ENCODE data around the gene SLC27A2. TPM values are rescaled to one million over a fixed set of nuclear protein-coding genes. Genes with fewer than 3 reads are reported as not detected.

The SLC27A2 gene
- total RNA-seq, 1 experiment from 2014 or later, result 0.77 TPM

DNA sequence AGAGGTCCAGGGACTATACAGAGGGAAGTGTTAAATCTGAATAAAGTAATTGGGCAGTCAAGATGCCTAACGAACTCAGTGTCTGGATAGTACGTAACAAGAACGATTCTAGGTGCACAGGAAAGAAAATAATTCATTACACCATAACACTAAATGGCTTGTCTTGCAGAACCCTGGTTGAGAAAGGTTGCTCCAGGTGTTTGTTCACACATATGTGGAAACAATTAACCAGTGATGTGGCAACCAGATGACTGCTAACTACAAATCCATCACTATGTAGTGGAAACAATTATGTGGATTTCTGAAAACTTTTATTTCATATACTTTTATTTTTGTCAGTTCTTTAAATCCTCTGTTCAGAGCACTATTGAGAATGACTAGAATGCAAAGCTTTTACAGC, 93.9 kb downstream of the SLC27A2 start:
- H3K9me3 ChIP-seq (ENCODE audit: low read depth, low read length, poor library complexity, severe bottlenecking), result no peaks in the 10 kb centered on the region
- H3K27me3 ChIP-seq (replicated peaks; ENCODE audit: insufficient read depth, low read depth, low read length, poor library complexity), result no peaks in the 10 kb centered on the region
- no peaks in the 10 kb centered on the region for H3K4me1 ChIP-seq (ENCODE audit: insufficient read depth, low read length, poor library complexity, severe bottlenecking)
- no peak for DNase-seq (ENCODE audit: low spot score)
- H3K36me3 ChIP-seq (ENCODE audit: insufficient read depth, low read length, poor library complexity, severe bottlenecking), result no peaks in the 10 kb centered on the region
- intact Hi-C loops (cut with micrococcal nuclease; ENCODE audit: unreplicated experiment), result no loop called here
- ChIA-PET CTCF (no interaction called here), POLR2A (ENCODE audit: low non-redundant PET) (no interaction called here)
- TF ChIP-seq EZH2 (IDR thresholded peaks at IDR 0.05; ENCODE audit: borderline replicate concordance, low read depth, low read length, poor library complexity, severe bottlenecking), result no peak
- TF ChIP-seq, protein P1, sequence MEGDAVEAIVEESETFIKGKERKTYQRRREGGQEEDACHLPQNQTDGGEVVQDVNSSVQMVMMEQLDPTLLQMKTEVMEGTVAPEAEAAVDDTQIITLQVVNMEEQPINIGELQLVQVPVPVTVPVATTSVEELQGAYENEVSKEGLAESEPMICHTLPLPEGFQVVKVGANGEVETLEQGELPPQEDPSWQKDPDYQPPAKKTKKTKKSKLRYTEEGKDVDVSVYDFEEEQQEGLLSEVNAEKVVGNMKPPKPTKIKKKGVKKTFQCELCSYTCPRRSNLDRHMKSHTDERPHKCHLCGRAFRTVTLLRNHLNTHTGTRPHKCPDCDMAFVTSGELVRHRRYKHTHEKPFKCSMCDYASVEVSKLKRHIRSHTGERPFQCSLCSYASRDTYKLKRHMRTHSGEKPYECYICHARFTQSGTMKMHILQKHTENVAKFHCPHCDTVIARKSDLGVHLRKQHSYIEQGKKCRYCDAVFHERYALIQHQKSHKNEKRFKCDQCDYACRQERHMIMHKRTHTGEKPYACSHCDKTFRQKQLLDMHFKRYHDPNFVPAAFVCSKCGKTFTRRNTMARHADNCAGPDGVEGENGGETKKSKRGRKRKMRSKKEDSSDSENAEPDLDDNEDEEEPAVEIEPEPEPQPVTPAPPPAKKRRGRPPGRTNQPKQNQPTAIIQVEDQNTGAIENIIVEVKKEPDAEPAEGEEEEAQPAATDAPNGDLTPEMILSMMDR (conservative IDR thresholded peaks at IDR 0.05; ENCODE audit: low read depth, low read length), result no peak
- H3K27ac ChIP-seq (ENCODE audit: low read depth, low read length, poor library complexity, severe bottlenecking), result no peak overlapping the region
- H3K4me3 ChIP-seq (ENCODE audit: low read depth, low read length, poor library complexity, severe bottlenecking), result no peak overlapping the region
- BruUV-seq (replicated peaks), result no TSS peak

DNA sequence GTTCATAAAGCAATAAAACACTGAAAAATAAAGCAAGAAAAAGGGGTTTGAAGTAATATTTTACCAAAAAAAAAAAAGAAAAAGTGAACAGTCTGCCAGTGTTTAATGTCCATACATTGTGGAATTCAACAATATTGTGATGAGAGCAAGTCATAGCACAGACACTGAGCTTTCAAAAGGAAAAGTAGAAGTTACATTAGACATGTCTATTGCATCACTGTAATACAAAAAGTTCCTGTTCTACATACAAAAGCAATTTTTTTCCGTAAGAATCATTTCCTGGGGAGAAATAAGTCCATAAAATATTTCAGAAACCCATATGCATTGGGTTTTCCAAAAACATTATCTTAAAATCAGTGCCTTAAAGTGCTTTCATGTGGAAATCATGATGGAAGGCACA, 95.4 kb downstream of the SLC27A2 start:
- BruUV-seq (replicated peaks), result no TSS peak
- ChIA-PET POLR2A (ENCODE audit: low non-redundant PET) (no interaction called here), CTCF (no interaction called here)
- DNase-seq (ENCODE audit: low spot score), result no peak
- no peaks in the 10 kb centered on the region for H3K27me3 ChIP-seq (replicated peaks; ENCODE audit: insufficient read depth, low read depth, low read length, poor library complexity)
- no peaks in the 10 kb centered on the region for H3K36me3 ChIP-seq (ENCODE audit: insufficient read depth, low read length, poor library complexity, severe bottlenecking)
- TF ChIP-seq EZH2 (IDR thresholded peaks at IDR 0.05; ENCODE audit: borderline replicate concordance, low read depth, low read length, poor library complexity, severe bottlenecking), result no peak
- TF ChIP-seq, protein P1 (conservative IDR thresholded peaks at IDR 0.05; ENCODE audit: low read depth, low read length), result no peak
- no peak overlapping the region for H3K27ac ChIP-seq (ENCODE audit: low read depth, low read length, poor library complexity, severe bottlenecking)
- H3K9me3 ChIP-seq (ENCODE audit: low read depth, low read length, poor library complexity, severe bottlenecking), result no peaks in the 10 kb centered on the region
- H3K4me3 ChIP-seq (ENCODE audit: low read depth, low read length, poor library complexity, severe bottlenecking), result no peak overlapping the region
- no peaks in the 10 kb centered on the region for H3K4me1 ChIP-seq (ENCODE audit: insufficient read depth, low read length, poor library complexity, severe bottlenecking)
- intact Hi-C loops (cut with micrococcal nuclease; ENCODE audit: unreplicated experiment), result no loop called here

DNA sequence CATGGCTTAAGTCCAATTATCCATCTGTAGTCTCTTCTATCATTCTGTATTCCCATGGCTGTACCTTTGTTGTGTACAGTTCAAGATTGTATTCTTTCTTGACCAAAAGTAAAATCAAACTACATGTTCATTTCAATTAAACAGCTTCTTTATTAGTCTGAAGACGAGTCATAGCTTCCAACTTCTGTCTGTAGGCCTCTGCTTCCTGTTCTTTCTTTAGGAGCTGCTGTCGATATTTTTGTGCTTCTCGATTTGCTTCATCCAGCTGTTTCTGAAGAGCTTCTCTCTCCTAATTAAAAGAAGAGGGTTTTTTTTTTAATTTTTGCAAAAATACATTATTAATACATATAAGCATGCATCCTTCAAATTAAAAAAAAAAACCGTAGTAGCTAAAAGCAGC, 96.5 kb downstream of the SLC27A2 start:
- Histone ChIP-seq H3K27ac (ENCODE audit: low read depth, low read length, poor library complexity, severe bottlenecking) (no peak overlapping the region), H3K36me3 (ENCODE audit: insufficient read depth, low read length, poor library complexity, severe bottlenecking) (no peaks in the 10 kb centered on the region), H3K27me3 (replicated peaks; ENCODE audit: insufficient read depth, low read depth, low read length, poor library complexity) (no peaks in the 10 kb centered on the region), H3K4me1 (ENCODE audit: insufficient read depth, low read length, poor library complexity, severe bottlenecking) (no peaks in the 10 kb centered on the region), H3K9me3 (ENCODE audit: low read depth, low read length, poor library complexity, severe bottlenecking) (no peaks in the 10 kb centered on the region), H3K4me3 (ENCODE audit: low read depth, low read length, poor library complexity, severe bottlenecking) (no peak overlapping the region)
- ChIA-PET CTCF (no interaction called here), POLR2A (ENCODE audit: low non-redundant PET) (interaction anchor here (0.6 kb wide), 1 partner anchor 333 kb away, joined by 5 read pairs; no protein-coding TSS in a partner anchor)
- no peak for DNase-seq (ENCODE audit: low spot score)
- BruUV-seq (replicated peaks), result no TSS peak
- intact Hi-C loops (cut with micrococcal nuclease; ENCODE audit: unreplicated experiment), result no loop called here
- no peak for TF ChIP-seq EZH2 (IDR thresholded peaks at IDR 0.05; ENCODE audit: borderline replicate concordance, low read depth, low read length, poor library complexity, severe bottlenecking)
- TF ChIP-seq, protein P1 (conservative IDR thresholded peaks at IDR 0.05; ENCODE audit: low read depth, low read length), result no peak
